Ishikawa (cell line): ENCODE results near the gene ABCA1.
A peak's percentile ranks its signal among the peaks of the same experiment; 100 is the strongest.

Experiments
- CEBPB ChIP-seq: IDR thresholded peaks from 2 replicates; pipeline ENCODE4 v1.6.1; 2012
- CREB1 ChIP-seq: IDR thresholded peaks from 2 replicates; pipeline ENCODE4 v1.6.1; 2012; ENCODE audit warnings: low read depth
- EGR1 ChIP-seq: IDR thresholded peaks from 2 replicates; pipeline ENCODE4 v1.6.1; 2012
- EP300 ChIP-seq: IDR thresholded peaks from 2 replicates; pipeline ENCODE4 v1.6.1; 2012; ENCODE audit warnings: borderline replicate concordance
- FOXM1 ChIP-seq: IDR thresholded peaks from 2 replicates; pipeline ENCODE4 v1.6.1; 2012; ENCODE audit warnings: low read depth, borderline replicate concordance
- MAX ChIP-seq: IDR thresholded peaks from 2 replicates; pipeline ENCODE4 v1.6.1; 2012
- NFIC ChIP-seq: IDR thresholded peaks from 2 replicates; pipeline ENCODE4 v1.6.1; 2012
- RAD21 ChIP-seq: IDR thresholded peaks from 2 replicates; pipeline ENCODE4 v1.6.1; 2012; ENCODE audit warnings: low read depth
- TAF1 ChIP-seq: IDR thresholded peaks from 2 replicates; pipeline ENCODE4 v1.6.1; 2012; ENCODE audit warnings: low read depth, mild to moderate bottlenecking
- TCF12 ChIP-seq: IDR thresholded peaks from 2 replicates; pipeline ENCODE4 v1.6.1; 2012; ENCODE audit warnings: low read depth
- TEAD4 ChIP-seq: IDR thresholded peaks from 2 replicates; pipeline ENCODE4 v1.6.1; 2012
- USF1 ChIP-seq: IDR thresholded peaks from 2 replicates; pipeline ENCODE4 v1.6.1; 2012
- YY1 ChIP-seq: IDR thresholded peaks from 2 replicates; pipeline ENCODE4 v1.6.1; 2012; ENCODE audit warnings: low read depth
- ZBTB7A ChIP-seq: IDR thresholded peaks from 2 replicates; pipeline ENCODE4 v1.6.1; 2012; ENCODE audit warnings: low read depth
- TF ChIP-seq, protein P1 (sequence below): IDR thresholded peaks from 2 replicates; pipeline ENCODE4 v1.6.1; 2012; ENCODE audit warnings: low read depth, mild to moderate bottlenecking

Gene ABCA1

GRCh38 chr9:104971511-104971910 lies 43.6 kb upstream of the ABCA1 start:
- TF ChIP-seq TAF1 (no peak), ZBTB7A (no peak), FOXM1 (no peak), MAX (no peak), YY1 (no peak), TCF12 (no peak), EP300 (no peak), RAD21 (no peak), NFIC (no peak), CEBPB (no peak), EGR1 (no peak)
- TF ChIP-seq, protein P1, sequence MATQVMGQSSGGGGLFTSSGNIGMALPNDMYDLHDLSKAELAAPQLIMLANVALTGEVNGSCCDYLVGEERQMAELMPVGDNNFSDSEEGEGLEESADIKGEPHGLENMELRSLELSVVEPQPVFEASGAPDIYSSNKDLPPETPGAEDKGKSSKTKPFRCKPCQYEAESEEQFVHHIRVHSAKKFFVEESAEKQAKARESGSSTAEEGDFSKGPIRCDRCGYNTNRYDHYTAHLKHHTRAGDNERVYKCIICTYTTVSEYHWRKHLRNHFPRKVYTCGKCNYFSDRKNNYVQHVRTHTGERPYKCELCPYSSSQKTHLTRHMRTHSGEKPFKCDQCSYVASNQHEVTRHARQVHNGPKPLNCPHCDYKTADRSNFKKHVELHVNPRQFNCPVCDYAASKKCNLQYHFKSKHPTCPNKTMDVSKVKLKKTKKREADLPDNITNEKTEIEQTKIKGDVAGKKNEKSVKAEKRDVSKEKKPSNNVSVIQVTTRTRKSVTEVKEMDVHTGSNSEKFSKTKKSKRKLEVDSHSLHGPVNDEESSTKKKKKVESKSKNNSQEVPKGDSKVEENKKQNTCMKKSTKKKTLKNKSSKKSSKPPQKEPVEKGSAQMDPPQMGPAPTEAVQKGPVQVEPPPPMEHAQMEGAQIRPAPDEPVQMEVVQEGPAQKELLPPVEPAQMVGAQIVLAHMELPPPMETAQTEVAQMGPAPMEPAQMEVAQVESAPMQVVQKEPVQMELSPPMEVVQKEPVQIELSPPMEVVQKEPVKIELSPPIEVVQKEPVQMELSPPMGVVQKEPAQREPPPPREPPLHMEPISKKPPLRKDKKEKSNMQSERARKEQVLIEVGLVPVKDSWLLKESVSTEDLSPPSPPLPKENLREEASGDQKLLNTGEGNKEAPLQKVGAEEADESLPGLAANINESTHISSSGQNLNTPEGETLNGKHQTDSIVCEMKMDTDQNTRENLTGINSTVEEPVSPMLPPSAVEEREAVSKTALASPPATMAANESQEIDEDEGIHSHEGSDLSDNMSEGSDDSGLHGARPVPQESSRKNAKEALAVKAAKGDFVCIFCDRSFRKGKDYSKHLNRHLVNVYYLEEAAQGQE: no peak

DNA sequence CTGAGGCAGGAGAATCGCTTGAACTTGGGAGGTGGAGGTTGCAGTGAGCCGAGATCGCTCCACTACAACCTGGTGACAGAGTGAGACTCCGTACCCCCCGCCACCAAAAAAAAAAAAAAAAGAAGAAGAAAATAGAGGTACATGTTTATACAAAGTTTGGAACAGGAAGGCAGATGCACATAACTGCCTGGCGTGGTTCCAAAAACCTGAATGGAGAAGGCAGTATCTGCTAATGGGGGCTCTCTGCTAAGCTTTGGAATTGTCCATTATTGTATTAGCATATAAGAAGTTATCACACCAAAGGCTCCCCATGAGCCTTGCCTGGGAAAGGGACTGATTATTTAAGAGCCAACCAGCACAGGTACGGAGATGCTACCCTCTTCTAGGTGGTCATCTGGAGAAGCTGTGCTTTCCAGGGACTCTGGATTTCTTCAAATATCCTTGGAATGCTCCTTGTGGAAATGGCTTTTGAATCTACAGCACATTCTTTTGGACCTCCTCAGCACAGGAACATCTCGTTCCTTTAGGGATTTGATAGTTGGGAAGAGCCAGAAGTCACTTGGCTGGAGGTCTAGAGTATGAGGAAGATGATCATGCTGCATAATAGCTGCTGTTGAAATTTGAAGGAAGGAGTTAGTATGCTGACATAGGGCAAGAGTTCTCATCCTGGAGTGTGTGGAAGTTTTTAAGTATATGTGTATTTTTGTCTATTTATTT lies 42.5 kb upstream of the ABCA1 start:
- TF ChIP-seq ZBTB7A (no peak), EGR1 (no peak), EP300 (no peak), NFIC (0 out of 2 replicates have a peak, but pooled peaks have one; percentile 17), MAX (no peak), TAF1 (no peak), CEBPB (no peak), RAD21 (no peak)
- TF ChIP-seq, protein P1: no peak

GRCh38 chr9:104969116-104969515 lies 41.2 kb upstream of the ABCA1 start:
- no peak for TF ChIP-seq TAF1
- TF ChIP-seq, protein P1: no peak
- TF ChIP-seq YY1: no peak
- TF ChIP-seq CEBPB: no peak
- no peak for TF ChIP-seq ZBTB7A
- TF ChIP-seq NFIC: no peak
- TF ChIP-seq USF1: no peak
- no peak for TF ChIP-seq EGR1
- no peak for TF ChIP-seq TEAD4
- TF ChIP-seq MAX: no peak
- TF ChIP-seq FOXM1: no peak
- TF ChIP-seq EP300: no peak
- TF ChIP-seq RAD21: no peak
- TF ChIP-seq CREB1: no peak
- TF ChIP-seq TCF12: no peak

DNA sequence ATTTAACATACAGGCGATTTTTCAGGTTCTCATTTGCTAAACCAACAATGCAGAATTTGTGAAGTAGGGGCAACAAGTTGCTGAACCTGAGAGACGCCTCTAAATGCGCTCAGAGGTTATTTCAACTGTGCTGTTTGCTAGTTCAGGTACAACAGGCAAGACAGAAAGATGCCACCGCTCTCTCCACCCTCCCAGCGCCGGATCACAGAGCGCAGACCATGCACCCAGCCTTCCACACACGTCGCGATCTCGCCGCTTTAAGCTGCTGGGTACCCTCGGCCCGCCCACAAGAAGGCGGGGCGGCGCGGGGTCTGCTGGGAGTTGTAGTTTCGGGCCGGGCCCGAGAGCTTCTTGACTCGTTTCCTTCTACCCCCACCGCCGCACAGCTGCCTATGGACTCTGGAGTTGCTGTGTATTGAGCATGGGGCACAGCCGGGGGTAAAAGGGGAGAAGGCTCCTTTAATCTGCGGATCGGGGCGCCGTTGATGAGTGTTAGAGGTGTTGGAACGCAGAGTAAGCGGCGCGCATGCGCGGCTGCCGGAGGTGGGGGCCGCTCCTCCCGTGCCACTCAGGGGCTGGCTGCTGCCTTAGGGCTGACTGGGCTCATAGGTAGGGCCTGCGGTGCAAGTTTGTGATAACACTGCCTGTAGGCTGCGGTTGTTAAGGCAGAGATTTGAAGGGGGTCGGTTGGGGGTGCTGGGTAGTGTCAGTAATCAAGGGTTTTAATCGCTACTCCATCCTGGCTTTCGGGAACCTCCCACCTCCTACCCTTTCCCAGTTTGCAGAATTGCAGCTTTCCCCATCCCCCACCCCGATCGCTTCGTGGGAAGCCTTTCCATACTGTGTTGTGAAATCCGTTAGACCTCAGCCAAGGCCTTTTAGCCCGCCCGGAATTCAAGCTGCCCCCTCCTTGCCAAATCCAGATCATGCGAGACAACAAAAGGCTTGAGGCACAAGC lies 40.3 kb upstream of the ABCA1 start:
- TF ChIP-seq TEAD4 (no peak; the same call in 1 of the 2 replicates), NFIC (no peak), TAF1 (no peak; the same call in 1 of the 2 replicates), FOXM1 (no peak), YY1 (0 out of 2 replicates have a peak, but pooled peaks have one; percentile 40), TCF12 (no peak), MAX (peak; percentile 84), RAD21 (no peak)
- TF ChIP-seq, protein P1: no peak
